ENCODE results near the gene CASP10. TPM values are rescaled to one million over a fixed set of nuclear protein-coding genes. Genes with fewer than 3 reads are reported as not detected.

Gene CASP10
- total and polyA plus RNA-seq, 2 of the 13 experiments (the other 11 are each of a cell fraction or from before 2014, with no cell fraction given): 22.2 to 23.8 TPM

DNA sequence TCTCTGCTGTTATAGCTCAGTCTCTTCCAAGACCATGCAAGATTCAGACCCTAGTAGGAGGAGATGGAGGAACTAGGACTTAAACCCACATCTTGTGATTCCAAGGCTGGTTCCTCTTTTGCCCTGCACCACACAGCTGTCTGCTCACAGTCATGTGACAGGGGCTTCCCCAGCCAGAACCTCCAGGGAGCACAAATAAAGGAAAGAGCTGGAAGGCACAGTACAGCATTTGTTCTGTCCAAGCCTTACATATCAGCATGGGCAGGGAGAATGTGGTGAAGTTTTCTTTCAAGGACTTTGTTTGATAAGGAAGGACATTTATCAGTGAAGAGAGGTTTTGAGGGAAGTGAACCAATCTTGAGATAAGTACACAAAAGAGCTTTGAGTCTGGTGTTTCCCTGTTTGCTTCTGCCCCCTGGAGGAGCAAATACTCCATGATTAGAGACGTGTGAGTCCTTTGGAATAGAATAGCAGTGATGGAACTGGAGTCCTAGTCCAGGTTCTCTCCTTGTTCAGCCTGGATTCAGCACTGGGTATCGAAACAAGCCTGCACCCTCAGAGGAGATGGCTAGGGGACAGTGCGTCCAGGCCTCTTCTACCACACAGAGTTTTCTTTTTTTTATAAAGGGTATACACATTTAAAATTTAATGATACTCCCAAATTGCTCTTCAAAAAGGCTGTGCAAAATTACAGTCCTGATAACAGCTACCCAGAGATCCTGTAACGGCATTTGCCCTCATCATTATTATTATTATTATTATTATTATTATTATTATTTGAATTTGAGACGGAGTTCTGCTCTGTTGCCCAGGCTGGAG is 24.6 kb upstream of the CASP10 start (continued):
- no peak for TF ChIP-seq ZBTB34 (CRISPR knock-in tag; IDR thresholded peaks at IDR 0.05)
- TF ChIP-seq ZNF512 (CRISPR knock-in tag; IDR thresholded peaks at IDR 0.05): no peak
- TF ChIP-seq PTBP1 (IDR thresholded peaks at IDR 0.05; ENCODE audit: low read depth, low read length, poor library complexity, severe bottlenecking): no peak
- peak; percentile 42 for TF ChIP-seq ZEB1 (IDR thresholded peaks at IDR 0.05; ENCODE audit: insufficient replicate concordance, low read depth)
- no peak for TF ChIP-seq SNRNP70 (IDR thresholded peaks at IDR 0.05; ENCODE audit: low read depth, low read length)
- TF ChIP-seq ZNF501 (CRISPR knock-in tag; IDR thresholded peaks at IDR 0.05): peak; percentile 75
- no peak for TF ChIP-seq MTA1 (CRISPR knock-in tag; IDR thresholded peaks at IDR 0.05; ENCODE audit: borderline replicate concordance)
- peak; percentile 78; the same call in 1 of the 2 replicates for TF ChIP-seq NFATC3 (CRISPR knock-in tag; IDR thresholded peaks at IDR 0.05)
- TF ChIP-seq ZNF580 (CRISPR knock-in tag; IDR thresholded peaks at IDR 0.05; ENCODE audit: borderline replicate concordance, low read depth): peak; percentile 88; the same call in 1 of the 2 replicates
- 0 out of 2 replicates have a peak, but pooled peaks have one; percentile 35 for TF ChIP-seq ZNF710 (CRISPR knock-in tag; IDR thresholded peaks at IDR 0.05; ENCODE audit: borderline replicate concordance)
- TF ChIP-seq SMAD9 (CRISPR knock-in tag; IDR thresholded peaks at IDR 0.05): peak; percentile 60; the same call in 1 of the 2 replicates
- peak; percentile 51 for TF ChIP-seq CEBPG (CRISPR knock-in tag; IDR thresholded peaks at IDR 0.05)
- no peak for TF ChIP-seq SRY (CRISPR knock-in tag; IDR thresholded peaks at IDR 0.05)
- 0 out of 2 replicates have a peak, but pooled peaks have one; percentile 19 for TF ChIP-seq PHF8 (CRISPR knock-in tag; IDR thresholded peaks at IDR 0.05)
- TF ChIP-seq, protein P1, sequence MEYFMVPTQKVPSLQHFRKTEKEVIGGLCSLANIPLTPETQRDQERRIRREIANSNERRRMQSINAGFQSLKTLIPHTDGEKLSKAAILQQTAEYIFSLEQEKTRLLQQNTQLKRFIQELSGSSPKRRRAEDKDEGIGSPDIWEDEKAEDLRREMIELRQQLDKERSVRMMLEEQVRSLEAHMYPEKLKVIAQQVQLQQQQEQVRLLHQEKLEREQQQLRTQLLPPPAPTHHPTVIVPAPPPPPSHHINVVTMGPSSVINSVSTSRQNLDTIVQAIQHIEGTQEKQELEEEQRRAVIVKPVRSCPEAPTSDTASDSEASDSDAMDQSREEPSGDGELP (IDR thresholded peaks at IDR 0.05; ENCODE audit: borderline replicate concordance, low read depth): peak; percentile 81; the same call in 1 of the 2 replicates
- TF ChIP-seq ZNF629 (CRISPR knock-in tag; conservative IDR thresholded peaks at IDR 0.05): no peak
- TF ChIP-seq LCORL (IDR thresholded peaks at IDR 0.05): no peak
- TF ChIP-seq LCORL (CRISPR knock-in tag; IDR thresholded peaks at IDR 0.05): peak; percentile 52; the same call in 1 of the 2 replicates
- no peak for TF ChIP-seq ZNF121 (CRISPR knock-in tag; IDR thresholded peaks at IDR 0.05)
- TF ChIP-seq YEATS2 (CRISPR knock-in tag; IDR thresholded peaks at IDR 0.05; ENCODE audit: borderline replicate concordance): no peak; the same call in none of the 2 replicates
- TF ChIP-seq JDP2 (CRISPR knock-in tag; IDR thresholded peaks at IDR 0.05; ENCODE audit: borderline replicate concordance): no peak
- TF ChIP-seq MIER2 (CRISPR knock-in tag; IDR thresholded peaks at IDR 0.05): 0 out of 2 replicates have a peak, but pooled peaks have one; percentile 44

All from HepG2 (cell line).